Measurements from ENCODE around the gene IGSF22. TPM values are rescaled to one million over a fixed set of nuclear protein-coding genes. Genes with fewer than 3 reads are reported as not detected.

Gene IGSF22
- total RNA-seq, 1 donor from 2014 or later = 0.74 TPM

DNA sequence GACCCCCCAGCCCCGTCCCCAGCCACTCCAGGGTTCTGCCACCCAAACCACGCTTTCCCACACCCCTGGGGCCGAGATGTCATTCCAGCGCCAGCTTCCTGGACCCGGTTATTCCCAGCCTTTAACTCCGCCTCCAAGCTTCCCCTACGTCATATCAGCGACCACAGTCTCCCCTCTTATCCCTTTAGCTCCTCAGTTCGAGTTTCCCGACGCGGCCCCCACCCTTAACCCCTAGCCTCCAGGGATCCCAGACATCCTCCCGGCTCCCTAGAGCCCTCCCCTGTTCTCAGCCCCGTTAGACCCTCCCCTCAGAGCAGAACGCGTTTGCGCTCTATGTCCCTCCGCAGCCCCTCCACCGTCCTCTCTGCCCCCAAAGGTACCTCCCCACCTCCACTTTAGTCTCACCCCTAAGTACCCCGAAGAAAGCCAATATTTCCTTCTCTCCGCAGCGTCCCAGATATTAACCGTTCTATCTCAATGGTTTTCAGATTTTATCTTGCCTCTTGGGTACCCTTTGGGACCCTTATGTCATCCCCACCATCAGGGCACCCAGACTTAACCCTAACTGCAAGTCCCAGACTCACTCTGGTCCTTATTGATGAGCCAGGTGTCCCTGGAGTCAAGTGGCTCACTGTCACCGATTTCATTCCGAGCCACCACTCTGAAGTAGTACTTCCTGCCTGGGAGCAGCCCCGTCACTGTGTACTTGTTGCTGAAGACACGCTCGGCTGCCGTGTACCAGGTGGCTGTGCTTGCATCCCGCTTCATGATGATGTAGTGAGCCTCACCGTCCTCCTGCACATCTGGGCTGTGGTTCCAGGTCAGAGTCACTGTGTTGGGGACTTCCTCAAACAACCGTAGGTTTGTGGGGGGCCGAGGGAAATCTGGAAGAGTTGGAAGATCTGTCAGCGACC is 19.4 kb downstream of the IGSF22 start:
- TF ChIP-seq, protein P1, sequence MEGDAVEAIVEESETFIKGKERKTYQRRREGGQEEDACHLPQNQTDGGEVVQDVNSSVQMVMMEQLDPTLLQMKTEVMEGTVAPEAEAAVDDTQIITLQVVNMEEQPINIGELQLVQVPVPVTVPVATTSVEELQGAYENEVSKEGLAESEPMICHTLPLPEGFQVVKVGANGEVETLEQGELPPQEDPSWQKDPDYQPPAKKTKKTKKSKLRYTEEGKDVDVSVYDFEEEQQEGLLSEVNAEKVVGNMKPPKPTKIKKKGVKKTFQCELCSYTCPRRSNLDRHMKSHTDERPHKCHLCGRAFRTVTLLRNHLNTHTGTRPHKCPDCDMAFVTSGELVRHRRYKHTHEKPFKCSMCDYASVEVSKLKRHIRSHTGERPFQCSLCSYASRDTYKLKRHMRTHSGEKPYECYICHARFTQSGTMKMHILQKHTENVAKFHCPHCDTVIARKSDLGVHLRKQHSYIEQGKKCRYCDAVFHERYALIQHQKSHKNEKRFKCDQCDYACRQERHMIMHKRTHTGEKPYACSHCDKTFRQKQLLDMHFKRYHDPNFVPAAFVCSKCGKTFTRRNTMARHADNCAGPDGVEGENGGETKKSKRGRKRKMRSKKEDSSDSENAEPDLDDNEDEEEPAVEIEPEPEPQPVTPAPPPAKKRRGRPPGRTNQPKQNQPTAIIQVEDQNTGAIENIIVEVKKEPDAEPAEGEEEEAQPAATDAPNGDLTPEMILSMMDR (IDR thresholded peaks at IDR 0.05; ENCODE audit: unreplicated experiment) = no peak
- Mint-ChIP-seq H3K4me1 (ENCODE audit: unreplicated experiment) (peaks cover 6% of the 10 kb centered on the region), H3K27me3 (ENCODE audit: unreplicated experiment) (peaks cover 6% of the 10 kb centered on the region), H3K9me3 (ENCODE audit: unreplicated experiment) (no peaks in the 10 kb centered on the region), H3K36me3 (ENCODE audit: low read depth, unreplicated experiment) (no peaks in the 10 kb centered on the region), H3K4me3 (ENCODE audit: unreplicated experiment) (peak overlapping the region; percentile 70), H3K27ac (ENCODE audit: unreplicated experiment) (no peak overlapping the region)
- DNase-seq (ENCODE audit: low spot score) = no peak

DNA sequence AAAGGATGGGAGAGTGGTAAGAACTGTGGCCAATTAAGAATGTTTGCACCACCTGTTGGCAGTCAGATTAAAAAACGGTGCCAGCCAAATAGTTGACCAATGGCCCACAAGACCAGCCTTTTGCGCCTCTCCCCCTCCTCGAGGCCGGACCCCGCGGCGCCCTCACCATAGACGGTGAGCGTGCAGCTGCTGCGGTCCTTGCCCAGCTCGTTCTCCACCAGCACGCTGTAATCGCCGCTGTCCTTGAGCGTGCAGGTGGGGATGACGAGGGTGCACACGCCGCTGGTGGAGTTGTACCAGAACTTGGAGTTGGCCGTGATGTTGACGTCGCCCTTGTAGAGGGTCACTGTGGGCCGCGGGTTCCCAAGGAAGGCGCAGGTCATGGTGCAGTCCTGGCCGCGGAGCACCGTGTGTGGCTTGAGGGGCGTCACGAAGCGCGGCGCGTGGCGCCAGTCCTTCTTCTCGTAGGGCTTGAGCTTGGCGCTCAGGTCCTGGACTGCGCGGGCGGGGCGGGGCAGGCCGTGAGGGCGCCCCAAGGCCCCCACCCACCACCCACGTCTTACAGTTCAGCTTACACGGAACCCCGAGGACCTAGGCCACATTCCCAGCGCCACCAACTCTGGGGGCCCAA is 20.2 kb downstream of the IGSF22 start:
- Mint-ChIP-seq H3K36me3 (ENCODE audit: low read depth, unreplicated experiment) (no peaks in the 10 kb centered on the region), H3K27ac (ENCODE audit: unreplicated experiment) (no peak overlapping the region), H3K27me3 (ENCODE audit: unreplicated experiment) (peaks cover 8% of the 10 kb centered on the region), H3K4me1 (ENCODE audit: unreplicated experiment) (peaks cover 6% of the 10 kb centered on the region), H3K4me3 (ENCODE audit: unreplicated experiment) (peak overlapping the region; percentile 66), H3K9me3 (ENCODE audit: unreplicated experiment) (no peaks in the 10 kb centered on the region)
- TF ChIP-seq, protein P1 (IDR thresholded peaks at IDR 0.05; ENCODE audit: unreplicated experiment) = no peak
- no peak for DNase-seq (ENCODE audit: low spot score)

DNA sequence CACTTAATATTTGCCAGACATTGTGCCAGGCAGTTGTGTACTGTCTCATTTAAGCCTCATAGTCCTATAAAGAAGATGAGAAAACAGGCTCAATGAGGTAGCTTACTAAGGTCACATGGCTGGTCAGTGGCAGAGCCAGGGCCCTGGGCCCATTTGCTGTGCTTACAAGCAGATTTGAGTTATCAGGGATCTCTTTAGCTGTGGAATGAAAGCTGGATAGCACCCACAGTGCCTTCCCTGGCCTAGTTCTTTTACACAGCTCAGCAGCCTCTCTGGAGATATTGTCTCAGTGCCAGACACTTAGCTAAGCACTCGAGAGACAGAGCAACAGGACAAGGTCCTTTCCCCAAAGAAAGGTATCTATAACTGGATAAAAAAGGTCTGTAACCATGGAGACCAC is 21.3 kb downstream of the IGSF22 start:
- H3K27me3 Mint-ChIP-seq (ENCODE audit: unreplicated experiment) = peaks cover 10% of the 10 kb centered on the region
- TF ChIP-seq, protein P1 (IDR thresholded peaks at IDR 0.05; ENCODE audit: unreplicated experiment) = no peak
- H3K9me3 Mint-ChIP-seq (ENCODE audit: unreplicated experiment) = no peaks in the 10 kb centered on the region
- no peak for DNase-seq (ENCODE audit: low spot score)
- H3K4me3 Mint-ChIP-seq (ENCODE audit: unreplicated experiment) = no peak overlapping the region
- no peak overlapping the region for H3K27ac Mint-ChIP-seq (ENCODE audit: unreplicated experiment)
- peaks cover 3% of the 10 kb centered on the region for H3K36me3 Mint-ChIP-seq (ENCODE audit: low read depth, unreplicated experiment)
- peaks cover 10% of the 10 kb centered on the region for H3K4me1 Mint-ChIP-seq (ENCODE audit: unreplicated experiment)

DNA sequence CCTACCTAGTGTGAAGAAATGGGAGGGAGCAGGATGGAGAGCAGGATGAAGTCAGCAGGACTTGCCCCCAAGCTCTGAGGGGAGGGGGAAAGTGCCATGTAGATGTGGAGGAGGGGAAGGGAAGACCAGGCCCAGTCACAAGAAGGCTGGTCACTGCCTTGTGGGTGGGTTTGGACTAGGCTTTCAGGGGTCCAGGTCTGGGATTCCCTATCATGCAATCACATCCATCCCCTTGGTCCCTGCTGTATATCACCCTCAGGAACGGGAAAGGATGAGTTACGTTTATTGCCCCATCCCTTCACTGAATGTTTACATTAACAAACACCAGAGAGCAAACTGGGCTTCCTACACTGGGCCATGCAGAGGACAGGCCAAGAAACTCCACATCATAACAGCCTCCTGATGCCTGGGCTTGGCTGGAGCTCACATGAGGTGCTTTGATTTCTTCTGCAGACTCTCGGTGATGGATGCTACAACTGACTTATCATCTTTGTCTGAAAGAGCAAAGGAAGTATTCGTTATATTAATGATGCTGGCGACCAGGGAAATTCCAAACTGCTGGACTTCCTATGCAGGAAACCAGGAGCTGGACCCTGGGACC is 21.8 kb downstream of the IGSF22 start:
- no peak for DNase-seq (ENCODE audit: low spot score)
- H3K36me3 Mint-ChIP-seq (ENCODE audit: low read depth, unreplicated experiment) = peaks cover 3% of the 10 kb centered on the region
- TF ChIP-seq, protein P1 (IDR thresholded peaks at IDR 0.05; ENCODE audit: unreplicated experiment) = no peak
- H3K4me3 Mint-ChIP-seq (ENCODE audit: unreplicated experiment) = no peak overlapping the region
- H3K4me1 Mint-ChIP-seq (ENCODE audit: unreplicated experiment) = peaks cover 15% of the 10 kb centered on the region
- no peaks in the 10 kb centered on the region for H3K9me3 Mint-ChIP-seq (ENCODE audit: unreplicated experiment)
- H3K27me3 Mint-ChIP-seq (ENCODE audit: unreplicated experiment) = peaks cover 15% of the 10 kb centered on the region
- no peak overlapping the region for H3K27ac Mint-ChIP-seq (ENCODE audit: unreplicated experiment)
